Lower lobe of right lung (tissue), 2 donors: ENCODE results near the gene ACR. TPM values are rescaled to one million over a fixed set of nuclear protein-coding genes. Genes with fewer than 3 reads are reported as not detected.

Source experiments
- ATAC-seq, 2 donors: fragments of 200-7000 bp; cut with Tn5 transposase; one replicate each; pipeline ENCODE4 v1.9.1; 2020 to 2022; ENCODE audit warnings: mild to moderate bottlenecking in 2 of 2, moderate library complexity in 2 of 2
- DNase-seq: peaks from one replicate; pipeline ENCODE4 v3.0.0-alpha.2; 2020
- H3K27ac ChIP-seq: fragments of 200-600 bp; one replicate; pipeline ENCODE4 v1.8.0; 2022
- H3K27me3 ChIP-seq: fragments of 200-600 bp; one replicate; pipeline ENCODE4 v1.8.0; 2022; ENCODE audit warnings: low read depth
- H3K36me3 ChIP-seq: fragments of 200-600 bp; one replicate; pipeline ENCODE4 v1.8.0; 2022; ENCODE audit warnings: mild to moderate bottlenecking
- H3K4me1 ChIP-seq: fragments of 200-600 bp; one replicate; pipeline ENCODE4 v1.8.0; 2022
- H3K4me3 ChIP-seq: fragments of 200-600 bp; one replicate; pipeline ENCODE4 v1.8.0; 2022; ENCODE audit warnings: mild to moderate bottlenecking
- H3K9me3 ChIP-seq: fragments of 200-600 bp; one replicate; pipeline ENCODE4 v1.8.0; 2022
- intact Hi-C: fragments of 100-400 bp; cut with DNase I; formaldehyde crosslinking; loops from one replicate; pipeline ENCODE4 v1.11.0; 2022
- total RNA-seq: library from RNA; stranded (reverse); fragmentation: NEBNext Ultra II Directional; extraction: Animal tissue kit (Norgen Biotek cat#: 25700); gene quantifications from one replicate; pipeline ENCODE4 v1.2.1, GENCODE V29; 2021
- TF ChIP-seq, protein P1 (sequence below): fragments of 200-600 bp; IDR thresholded peaks from one replicate; pipeline ENCODE4 v1.8.0; 2022; ENCODE audit warnings: antibody characterized with exemption, mild to moderate bottlenecking
- donor health status: DM: no; HTN: yes; CAD: no; lungs with severe emphysema.

Gene ACR
- total RNA-seq, 1 donor from 2014 or later, result 0.62 TPM

DNA sequence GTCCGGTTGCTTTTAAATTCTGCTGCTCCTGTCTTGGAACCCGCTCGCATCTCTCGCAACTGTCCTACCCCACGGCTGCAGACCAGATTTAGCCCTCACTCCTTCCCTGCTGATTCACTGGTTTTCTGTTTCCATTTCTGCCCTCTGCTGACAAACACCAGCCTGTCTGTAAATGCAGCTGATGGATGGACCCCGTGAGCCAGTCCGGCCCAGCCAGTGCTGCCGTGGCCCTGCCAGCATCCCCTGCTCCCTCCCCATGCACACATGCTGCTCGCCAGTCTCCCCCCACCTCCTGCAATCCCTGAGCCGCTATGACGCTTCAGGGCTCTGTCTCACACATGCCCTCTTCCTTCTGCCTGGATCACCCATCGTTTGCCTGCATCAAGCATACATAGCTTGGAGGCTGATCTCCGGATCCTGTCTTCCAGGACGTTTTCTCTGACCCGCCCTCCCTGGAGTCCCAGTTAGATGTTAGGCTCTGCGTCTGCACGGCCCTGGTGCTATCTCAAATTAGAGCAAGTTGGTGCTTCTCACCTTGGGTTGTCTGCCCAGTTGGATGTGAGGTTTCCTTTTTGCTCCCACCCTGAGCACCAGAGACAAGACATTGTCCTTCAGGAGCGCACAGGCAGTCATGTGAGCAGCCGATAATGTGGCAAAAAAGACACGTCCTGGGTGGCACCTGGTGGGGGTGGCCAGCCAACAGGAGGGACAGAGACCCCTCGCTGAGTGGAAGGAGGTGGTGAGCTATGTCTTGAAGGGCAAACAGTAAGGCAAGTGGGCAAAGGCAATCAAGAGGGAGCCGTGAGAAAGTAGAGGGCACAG, 4.3 kb upstream of the ACR start:
- Histone ChIP-seq H3K36me3 (no peaks in the 10 kb centered on the region), H3K27me3 (peaks cover 12% of the 10 kb centered on the region), H3K4me1 (peaks cover 12% of the 10 kb centered on the region), H3K9me3 (no peaks in the 10 kb centered on the region), H3K27ac (no peak overlapping the region), H3K4me3 (no peak overlapping the region)
- intact Hi-C loops, result no loop called here
- TF ChIP-seq, protein P1, sequence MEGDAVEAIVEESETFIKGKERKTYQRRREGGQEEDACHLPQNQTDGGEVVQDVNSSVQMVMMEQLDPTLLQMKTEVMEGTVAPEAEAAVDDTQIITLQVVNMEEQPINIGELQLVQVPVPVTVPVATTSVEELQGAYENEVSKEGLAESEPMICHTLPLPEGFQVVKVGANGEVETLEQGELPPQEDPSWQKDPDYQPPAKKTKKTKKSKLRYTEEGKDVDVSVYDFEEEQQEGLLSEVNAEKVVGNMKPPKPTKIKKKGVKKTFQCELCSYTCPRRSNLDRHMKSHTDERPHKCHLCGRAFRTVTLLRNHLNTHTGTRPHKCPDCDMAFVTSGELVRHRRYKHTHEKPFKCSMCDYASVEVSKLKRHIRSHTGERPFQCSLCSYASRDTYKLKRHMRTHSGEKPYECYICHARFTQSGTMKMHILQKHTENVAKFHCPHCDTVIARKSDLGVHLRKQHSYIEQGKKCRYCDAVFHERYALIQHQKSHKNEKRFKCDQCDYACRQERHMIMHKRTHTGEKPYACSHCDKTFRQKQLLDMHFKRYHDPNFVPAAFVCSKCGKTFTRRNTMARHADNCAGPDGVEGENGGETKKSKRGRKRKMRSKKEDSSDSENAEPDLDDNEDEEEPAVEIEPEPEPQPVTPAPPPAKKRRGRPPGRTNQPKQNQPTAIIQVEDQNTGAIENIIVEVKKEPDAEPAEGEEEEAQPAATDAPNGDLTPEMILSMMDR, result no peak
- DNase-seq (peak; percentile 39), ATAC-seq (no peak)

DNA sequence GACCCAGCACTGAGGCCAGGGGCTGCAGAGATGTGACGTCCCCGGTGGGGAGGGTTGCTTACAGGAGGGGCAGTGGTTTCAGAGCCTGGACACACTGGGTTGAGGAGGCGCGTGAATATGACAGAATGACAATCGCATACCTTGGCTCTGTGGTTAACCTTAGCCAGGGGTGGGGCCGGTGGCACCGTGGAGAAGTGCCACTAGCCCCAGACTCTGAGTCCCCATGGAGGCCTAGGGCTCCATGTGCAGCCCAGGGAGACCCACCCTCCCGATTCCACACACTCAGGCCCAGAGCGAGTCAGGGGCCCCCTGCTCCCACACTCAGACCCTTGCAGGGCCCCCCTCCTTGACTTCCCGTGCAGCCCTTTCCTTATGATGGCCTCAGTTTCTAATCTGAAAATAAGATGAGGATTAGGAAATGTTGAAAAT, 3.6 kb upstream of the ACR start:
- ATAC-seq (no peak), DNase-seq (no peak)
- Histone ChIP-seq H3K36me3 (no peaks in the 10 kb centered on the region), H3K9me3 (no peaks in the 10 kb centered on the region), H3K4me1 (peaks cover 12% of the 10 kb centered on the region), H3K27ac (no peak overlapping the region), H3K4me3 (no peak overlapping the region), H3K27me3 (peaks cover 12% of the 10 kb centered on the region)
- TF ChIP-seq, protein P1, result no peak
- intact Hi-C loops, result no loop called here

DNA sequence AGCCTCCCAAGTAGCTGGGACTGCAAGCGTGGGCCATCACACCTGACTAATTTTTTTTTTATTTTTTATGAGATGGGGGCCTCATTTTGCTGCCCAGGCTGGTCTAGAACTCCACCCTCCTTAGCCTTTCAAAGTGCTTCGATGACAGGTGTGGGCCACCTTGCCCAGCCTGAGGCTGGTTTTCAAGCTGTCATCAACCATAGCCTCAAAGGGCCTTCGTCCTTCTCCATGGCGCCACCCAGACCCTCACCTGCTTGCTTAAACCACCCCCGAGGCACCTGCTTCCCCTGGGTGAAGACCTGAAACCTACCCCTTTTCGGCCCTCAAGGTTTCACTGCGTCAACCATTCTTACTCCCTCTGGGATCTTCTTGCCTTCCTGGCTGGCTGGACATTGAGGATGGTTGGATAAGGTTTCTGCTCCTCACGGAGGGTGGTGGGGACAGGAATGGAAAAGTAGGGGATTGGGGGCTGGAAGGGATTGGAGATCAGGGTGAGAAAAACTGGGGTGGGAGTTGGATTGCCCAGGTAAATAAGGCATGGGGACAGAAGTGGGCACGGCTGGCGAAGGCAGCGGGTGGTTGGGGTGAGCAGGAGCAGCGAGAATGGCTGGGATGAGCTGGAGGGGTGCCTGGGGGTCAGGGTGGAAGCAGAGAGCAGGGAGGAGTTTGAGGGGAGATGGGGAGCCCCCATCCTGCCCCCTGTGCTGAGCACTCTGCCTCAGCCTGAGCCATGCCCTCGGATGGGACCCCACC, 2.8 kb upstream of the ACR start:
- no peak overlapping the region for H3K4me3 ChIP-seq
- TF ChIP-seq, protein P1, result no peak
- no peaks in the 10 kb centered on the region for H3K36me3 ChIP-seq
- no peak for ATAC-seq
- H3K4me1 ChIP-seq, result peaks cover 12% of the 10 kb centered on the region
- intact Hi-C loops, result no loop called here
- no peaks in the 10 kb centered on the region for H3K9me3 ChIP-seq
- H3K27ac ChIP-seq, result no peak overlapping the region
- peak; percentile 20 for DNase-seq
- H3K27me3 ChIP-seq, result peaks cover 12% of the 10 kb centered on the region

DNA sequence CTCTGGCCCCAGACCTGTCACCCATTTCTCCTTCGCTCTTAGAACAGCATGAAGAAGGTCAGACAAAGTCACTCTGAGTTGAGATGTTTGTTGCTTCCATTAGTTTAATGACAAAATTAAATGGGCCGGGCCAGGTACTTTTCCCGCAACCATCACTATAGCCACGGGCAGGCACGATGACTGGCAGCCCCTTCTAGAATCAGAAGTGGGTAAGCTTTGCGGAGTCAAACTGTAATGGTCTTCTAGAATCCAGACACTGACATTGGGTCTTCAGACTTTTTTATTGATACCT, 2.3 kb upstream of the ACR start:
- TF ChIP-seq, protein P1, result no peak
- intact Hi-C loops, result no loop called here
- peaks cover 12% of the 10 kb centered on the region for H3K4me1 ChIP-seq

DNA sequence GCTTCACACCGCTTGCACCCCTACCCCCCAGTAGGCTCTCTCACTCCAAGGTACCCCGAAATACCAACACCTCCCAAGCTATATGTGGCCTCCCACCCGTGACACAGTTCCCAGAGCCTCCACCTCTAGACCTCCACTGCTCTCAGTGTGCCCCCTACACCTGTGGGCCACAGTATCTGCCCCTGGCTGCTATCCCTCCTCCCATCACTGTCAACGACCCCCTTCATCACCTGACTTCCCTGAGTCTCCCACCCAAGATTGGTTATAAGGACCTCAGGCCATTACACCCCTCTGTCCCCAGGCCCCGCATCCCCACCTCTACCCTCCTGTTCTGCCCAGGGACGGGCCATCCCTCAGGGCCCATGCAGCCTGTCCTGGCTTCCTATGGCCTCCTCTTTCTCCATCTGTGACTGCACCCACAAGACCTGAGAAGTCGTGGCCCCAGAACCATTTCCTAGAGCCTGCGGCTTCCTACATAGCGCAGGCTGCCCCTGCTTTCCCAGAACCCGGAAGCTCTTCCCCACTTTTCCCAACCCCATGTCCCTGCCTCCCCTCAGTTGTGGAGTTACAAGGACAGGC, 734 bp downstream of the ACR start:
- no peak overlapping the region for H3K4me3 ChIP-seq
- intact Hi-C loops, result no loop called here
- no peaks in the 10 kb centered on the region for H3K4me1 ChIP-seq
- no peak overlapping the region for H3K27ac ChIP-seq
- ATAC-seq (no peak), DNase-seq (no peak)
- no peaks in the 10 kb centered on the region for H3K27me3 ChIP-seq
- H3K9me3 ChIP-seq, result no peaks in the 10 kb centered on the region
- no peaks in the 10 kb centered on the region for H3K36me3 ChIP-seq
- TF ChIP-seq, protein P1, result no peak

More for the DNA sequence above, 2.3 kb upstream of the ACR start:
- Histone ChIP-seq H3K27ac (no peak overlapping the region), H3K36me3 (no peaks in the 10 kb centered on the region), H3K9me3 (no peaks in the 10 kb centered on the region), H3K27me3 (peaks cover 6% of the 10 kb centered on the region), H3K4me3 (no peak overlapping the region)
- no peak for ATAC-seq
- DNase-seq, result no peak
